Urinary bladder (tissue), 4 donors: ENCODE results near the gene PDE7B. TPM values are rescaled to one million over a fixed set of nuclear protein-coding genes. Genes with fewer than 3 reads are reported as not detected.
A peak's percentile ranks its signal among the peaks of the same experiment; 100 is the strongest.
"Not testable (repeated sequence)": the region's sequence is repeated elsewhere in the genome, so short reads cannot be mapped to it uniquely, and the experiment has no call there.

ENCODE experiments used
- DNase-seq: peaks from one replicate; pipeline ENCODE4 v3.0.0-alpha.2; 2015; ENCODE audit errors: extremely low spot score
- H3K27ac ChIP-seq: one replicate; pipeline ENCODE4 v1.5.1; 2013; ENCODE audit warnings: low read depth, mild to moderate bottlenecking, moderate library complexity
- H3K36me3 ChIP-seq: one replicate; pipeline ENCODE4 v1.6.1; 2013; ENCODE audit warnings: mild to moderate bottlenecking, moderate library complexity; ENCODE audit not compliant: insufficient read depth
- H3K4me1 ChIP-seq: one replicate; pipeline ENCODE4 v1.6.1; 2013; ENCODE audit warnings: mild to moderate bottlenecking, moderate library complexity; ENCODE audit not compliant: insufficient read depth
- H3K4me3 ChIP-seq: one replicate; pipeline ENCODE4 v1.5.1; 2013; ENCODE audit warnings: low read depth, low read length
- WGBS: extraction: QIAGEN DNeasy Blood & Tissue Kit; methylation state at CpG from one replicate; pipeline ENCODE4 v1.1.7; 2013; 5-methylcytosine and 5-hydroxymethylcytosine counted together
- polyA plus RNA-seq: library from polyadenylated mRNA; stranded (reverse); fragments of 200-250 nt; gene quantifications from one replicate; pipeline ENCODE4 v1.2.3, GENCODE V29; 2013
- total RNA-seq: library from RNA; depleted of rRNA; stranded (reverse); fragments of >200 nt; gene quantifications from one replicate; pipeline ENCODE4 v1.2.3, GENCODE V29; 2014
- donor health status: healthy with polysubstance abuse.
- donor health status: healthy.

The PDE7B gene
- total and polyA plus RNA-seq, 2 donors: 9.3 to 34.2 TPM

- Histone ChIP-seq H3K4me1 (no peaks in the 10 kb centered on the region), H3K27ac (peak overlapping the region; percentile 35), H3K4me3 (no peak overlapping the region), H3K36me3 (no peaks in the 10 kb centered on the region)
- 94% methylated on average over 2 of the region's 2 CpGs for WGBS
- no peak for DNase-seq
Measured at GRCh38 chr6:136104556-136104955, 253.1 kb downstream of the PDE7B start.

- not testable (repeated sequence) for H3K36me3 ChIP-seq, H3K4me1 ChIP-seq, H3K4me3 ChIP-seq, DNase-seq, H3K27ac ChIP-seq
- 93% methylated on average over 4 of the region's 4 CpGs for WGBS
Measured at GRCh38 chr6:136105797-136106196, 254.3 kb downstream of the PDE7B start.

GRCh38 chr6:136108361-136108945, 257.0 kb downstream of the PDE7B start:
- 82% methylated on average over 10 of the region's 10 CpGs for WGBS
- Histone ChIP-seq H3K27ac (no peak overlapping the region), H3K4me1 (peaks cover 1% of the 10 kb centered on the region), H3K4me3 (no peak overlapping the region), H3K36me3 (no peaks in the 10 kb centered on the region)
- no peak for DNase-seq

- Histone ChIP-seq H3K36me3 (no peaks in the 10 kb centered on the region), H3K4me3 (no peak overlapping the region), H3K27ac (no peak overlapping the region), H3K4me1 (peaks cover 1% of the 10 kb centered on the region)
- 89% methylated on average over 2 of the region's 2 CpGs for WGBS
- DNase-seq: no peak
Measured at GRCh38 chr6:136111831-136112230, 260.3 kb downstream of the PDE7B start.

DNA sequence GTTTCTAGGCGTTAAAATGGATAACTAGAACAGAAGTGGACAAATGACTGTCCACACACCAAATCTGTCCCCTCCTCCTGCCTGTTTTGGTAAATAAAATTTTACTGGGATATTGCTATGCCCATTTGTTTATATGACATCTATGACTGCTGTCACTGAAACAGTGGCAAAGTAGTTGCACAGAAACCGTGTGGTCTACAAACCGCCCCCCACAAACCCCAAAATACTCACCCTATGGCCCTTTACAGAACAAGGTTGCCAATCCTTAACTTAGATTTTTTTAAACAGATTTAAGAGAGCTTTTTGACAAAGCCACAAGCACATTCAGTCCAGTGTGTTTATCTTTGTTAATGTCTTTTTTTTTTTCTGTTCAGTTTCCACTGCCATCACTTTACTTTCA, 260.8 kb downstream of the PDE7B start:
- H3K4me3 ChIP-seq: no peak overlapping the region
- no peaks in the 10 kb centered on the region for H3K36me3 ChIP-seq
- peaks cover 1% of the 10 kb centered on the region for H3K4me1 ChIP-seq
- WGBS: 90% methylated on average over 3 of the region's 3 CpGs
- DNase-seq: no peak
- no peak overlapping the region for H3K27ac ChIP-seq

DNA sequence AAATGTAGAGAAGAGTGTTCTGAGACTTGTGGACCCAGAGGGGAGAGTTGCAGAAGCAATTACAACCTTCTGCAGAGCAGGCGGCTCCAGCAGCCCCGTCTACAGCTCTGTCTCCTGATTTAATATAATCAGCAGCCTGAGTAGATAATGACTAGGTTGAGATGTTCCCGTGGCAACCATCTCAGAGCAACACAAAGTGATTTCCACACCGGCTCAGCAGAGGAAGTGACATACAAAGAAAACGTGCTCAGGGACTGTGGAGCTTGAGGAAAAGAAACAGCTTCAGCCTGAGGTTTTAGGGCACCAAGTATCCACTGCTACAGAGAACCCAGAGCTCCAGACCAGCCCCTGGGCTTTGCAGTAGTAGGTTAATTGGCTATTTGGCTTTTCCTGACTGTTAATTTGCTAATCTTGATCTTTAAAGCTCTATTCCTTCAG, 262.3 kb downstream of the PDE7B start:
- peaks cover 1% of the 10 kb centered on the region for H3K4me1 ChIP-seq
- no peaks in the 10 kb centered on the region for H3K36me3 ChIP-seq
- DNase-seq: peak; percentile 73
- whole genome bisulfite sequencing: 12% methylated on average over 5 of the region's 5 CpGs
- H3K4me3 ChIP-seq: no peak overlapping the region
- H3K27ac ChIP-seq: peak overlapping the region; percentile 23

DNA sequence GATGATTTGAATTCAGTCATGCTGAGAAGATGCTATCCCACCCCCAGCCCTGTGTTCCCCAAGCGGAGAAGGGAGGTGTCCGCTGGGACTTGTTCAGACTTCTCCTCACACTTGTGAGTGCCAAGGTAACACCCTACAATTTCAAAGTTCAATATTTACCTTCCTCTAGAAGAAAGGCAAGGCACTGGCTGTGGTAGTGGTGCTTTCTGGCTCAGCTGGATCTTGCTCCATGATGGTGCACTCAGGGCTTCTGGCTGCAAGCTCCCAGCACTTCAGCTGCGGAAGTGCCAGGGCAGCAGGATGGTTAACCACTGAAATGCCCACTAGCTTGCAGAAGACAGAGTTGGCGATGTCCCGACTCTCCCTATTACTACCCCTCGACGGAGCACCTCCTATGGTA, 263.2 kb downstream of the PDE7B start:
- no peaks in the 10 kb centered on the region for H3K36me3 ChIP-seq
- H3K4me3 ChIP-seq: no peak overlapping the region
- H3K27ac ChIP-seq: no peak overlapping the region
- 94% methylated on average over 7 of the region's 7 CpGs for WGBS
- DNase-seq: no peak
- peaks cover 1% of the 10 kb centered on the region for H3K4me1 ChIP-seq

DNA sequence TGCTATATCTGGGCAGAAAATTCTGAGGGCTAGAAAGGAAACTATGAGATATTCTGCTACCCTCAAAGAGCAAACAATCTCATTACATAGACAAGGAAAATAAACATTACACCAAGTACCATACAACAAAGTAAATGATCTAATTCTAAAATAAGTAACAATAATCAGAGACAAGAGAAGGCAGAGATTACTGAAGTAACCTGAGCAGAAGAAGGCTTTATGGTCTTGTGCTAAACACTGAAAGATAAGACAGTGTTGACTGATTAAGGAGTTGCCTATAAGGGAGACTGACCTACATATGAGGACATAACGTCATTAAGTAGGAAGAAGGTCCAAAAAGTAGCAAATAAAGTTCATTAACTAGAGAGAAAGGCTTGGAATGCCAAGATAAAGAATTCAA, 264.4 kb downstream of the PDE7B start:
- no peak for DNase-seq
- Histone ChIP-seq H3K4me3 (no peak overlapping the region), H3K36me3 (no peaks in the 10 kb centered on the region), H3K4me1 (peaks cover 1% of the 10 kb centered on the region), H3K27ac (no peak overlapping the region)
- 78% methylated on average over 1 of the region's 1 CpG for whole genome bisulfite sequencing

DNA sequence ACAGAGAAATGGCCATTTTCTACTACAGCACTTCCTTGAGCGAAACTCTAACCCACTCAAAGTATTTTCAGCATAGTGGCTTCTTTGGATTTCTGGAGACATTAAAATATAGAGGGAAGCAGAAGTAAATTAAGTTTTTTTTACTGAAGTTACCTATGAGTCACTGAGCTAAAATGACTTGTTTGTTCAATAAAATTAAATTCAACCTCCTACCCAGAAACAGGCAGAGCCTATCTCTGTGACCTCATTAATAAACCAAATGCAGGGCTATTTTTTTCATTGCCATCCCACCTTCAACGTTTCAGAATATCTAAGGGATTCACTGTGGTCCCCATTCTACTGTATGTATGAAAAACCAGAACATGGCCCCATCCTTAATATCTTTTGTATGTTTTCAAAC, 265.6 kb downstream of the PDE7B start:
- WGBS: 75% methylated on average over 2 of the region's 2 CpGs
- Histone ChIP-seq H3K27ac (no peak overlapping the region), H3K36me3 (no peaks in the 10 kb centered on the region), H3K4me1 (no peaks in the 10 kb centered on the region), H3K4me3 (no peak overlapping the region)
- no peak for DNase-seq

DNA sequence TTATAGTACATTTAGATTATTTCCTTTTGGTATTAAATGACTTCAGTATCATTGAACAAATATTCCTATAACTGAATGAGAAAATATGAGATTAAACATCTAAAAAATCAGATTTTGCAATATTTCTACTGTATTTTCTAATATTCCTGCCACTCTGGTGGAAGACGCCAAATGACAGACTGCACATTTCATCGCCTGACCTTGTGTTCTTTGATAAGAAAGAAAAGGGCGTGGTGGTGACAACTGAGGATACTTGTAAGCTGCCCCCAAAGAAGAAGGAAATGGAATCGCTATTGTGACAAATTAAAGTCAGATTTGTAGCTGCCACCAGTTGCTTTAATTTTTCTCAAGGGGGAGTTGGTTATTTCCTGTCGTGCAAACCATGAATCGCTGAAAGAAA, 267.3 kb downstream of the PDE7B start:
- no peak overlapping the region for H3K4me3 ChIP-seq
- H3K27ac ChIP-seq: no peak overlapping the region
- WGBS: 62% methylated on average over 6 of the region's 6 CpGs
- H3K36me3 ChIP-seq: no peaks in the 10 kb centered on the region
- no peak for DNase-seq
- no peaks in the 10 kb centered on the region for H3K4me1 ChIP-seq

- Histone ChIP-seq H3K36me3 (no peaks in the 10 kb centered on the region), H3K4me1 (no peaks in the 10 kb centered on the region), H3K4me3 (no peak overlapping the region), H3K27ac (no peak overlapping the region)
- 49% methylated on average over 1 of the region's 1 CpG for WGBS
- DNase-seq: no peak
Measured at GRCh38 chr6:136123468-136123867, 272.0 kb downstream of the PDE7B start.

GRCh38 chr6:136125585-136125984, 274.1 kb downstream of the PDE7B start:
- H3K4me1 ChIP-seq: no peaks in the 10 kb centered on the region
- no peak overlapping the region for H3K27ac ChIP-seq
- no peaks in the 10 kb centered on the region for H3K36me3 ChIP-seq
- H3K4me3 ChIP-seq: no peak overlapping the region
- 87% methylated on average over 2 of the region's 2 CpGs for WGBS
- DNase-seq: no peak

GRCh38 chr6:136127873-136128272, 276.4 kb downstream of the PDE7B start:
- DNase-seq: no peak
- H3K4me1 ChIP-seq: no peaks in the 10 kb centered on the region
- H3K36me3 ChIP-seq: no peaks in the 10 kb centered on the region
- 65% methylated on average over 2 of the region's 2 CpGs for WGBS
- no peak overlapping the region for H3K4me3 ChIP-seq
- no peak overlapping the region for H3K27ac ChIP-seq

- WGBS: 73% methylated on average over 3 of the region's 3 CpGs
- DNase-seq: no peak
Measured at GRCh38 chr6:136129365-136129764, 277.9 kb downstream of the PDE7B start.

DNA sequence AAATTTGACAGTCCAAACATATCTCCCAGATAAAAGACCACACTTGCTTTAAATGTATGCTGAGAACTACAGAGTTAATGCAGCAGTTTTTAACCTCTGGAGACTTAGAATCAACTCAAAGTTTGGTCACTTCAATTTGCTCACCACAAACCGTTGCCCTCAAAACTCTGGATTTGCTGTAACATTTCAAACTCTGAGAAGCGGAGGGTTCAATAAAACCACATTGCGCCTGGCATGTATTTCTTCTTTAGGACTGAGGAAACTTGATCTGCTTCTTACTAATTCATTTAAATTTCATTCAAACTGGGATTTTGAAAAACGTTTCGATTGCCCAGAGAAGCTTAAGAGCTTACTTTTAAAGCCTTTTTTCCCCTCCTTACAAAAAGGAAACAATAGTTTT, 282.8 kb downstream of the PDE7B start:
- DNase-seq: no peak
- 72% methylated on average over 5 of the region's 5 CpGs for WGBS
- H3K4me1 ChIP-seq: no peaks in the 10 kb centered on the region
- no peaks in the 10 kb centered on the region for H3K36me3 ChIP-seq
- no peak overlapping the region for H3K27ac ChIP-seq
- no peak overlapping the region for H3K4me3 ChIP-seq

More at GRCh38 chr6:136129365-136129764, 277.9 kb downstream of the PDE7B start:
- no peak overlapping the region for H3K27ac ChIP-seq
- no peaks in the 10 kb centered on the region for H3K36me3 ChIP-seq
- no peak overlapping the region for H3K4me3 ChIP-seq
- H3K4me1 ChIP-seq: no peaks in the 10 kb centered on the region
